Sigmoid colon (tissue), 7 donors: ENCODE results near the gene TEK. TPM values are rescaled to one million over a fixed set of nuclear protein-coding genes. Genes with fewer than 3 reads are reported as not detected.

ENCODE experiments used
- DNase-seq: peaks from one replicate; pipeline ENCODE4 v3.0.0-alpha.2; 2019
- H3K27ac ChIP-seq, 4 donors: fragments of 200-600 bp; sonication (generic); one replicate each; pipeline ENCODE4 v1.5.1; 2016 to 2019; ENCODE audit warnings: mild to moderate bottlenecking in 1 of 4
- H3K27me3 ChIP-seq, 3 donors: fragments of 200-600 bp; sonication (generic); one replicate each; pipeline ENCODE4 v1.5.1; 2019; ENCODE audit warnings: mild to moderate bottlenecking in 1 of 3
- H3K36me3 ChIP-seq, 4 donors: fragments of 200-600 bp; sonication (generic); one replicate each; pipeline ENCODE4 v1.5.1; 2016 to 2019
- H3K4me1 ChIP-seq, 4 donors: fragments of 200-600 bp; sonication (generic); one replicate each; pipeline ENCODE4 v1.5.1; 2017 to 2019
- H3K4me3 ChIP-seq, 4 donors: fragments of 200-600 bp; sonication (generic); one replicate each; pipeline ENCODE4 v1.5.1; 2017 to 2019; ENCODE audit warnings: mild to moderate bottlenecking in 2 of 4, moderate library complexity in 1 of 4
- H3K9me3 ChIP-seq, 4 donors: fragments of 200-600 bp in 3 of 4; sonication (generic) in 3 of 4; one replicate each; pipeline versions ENCODE4 v1.5.1 to v1.6.1; 2013 to 2019
- CTCF ChIP-seq, 4 experiments: fragments of 450-650 bp in 3 of 4; fragments of 200-600 bp in 1 of 4; IDR thresholded peaks; one replicate each; pipeline ENCODE4 v1.5.1; 2016 to 2019; ENCODE audit warnings: antibody characterized with exemption in 4 of 4, mild to moderate bottlenecking in 3 of 4, moderate library complexity in 2 of 4
- EP300 ChIP-seq, 4 donors: sonication (generic); formaldehyde crosslinking; IDR thresholded peaks; one replicate each; pipeline ENCODE4 v1.6.1; 2017; ENCODE audit warnings: antibody characterized with exemption in 4 of 4
- POLR2A ChIP-seq, 2 donors: fragments of 450-650 bp; IDR thresholded peaks; one replicate each; pipeline ENCODE4 v1.6.1; 2016; ENCODE audit warnings: antibody characterized with exemption in 2 of 2, mild to moderate bottlenecking in 2 of 2, moderate library complexity in 2 of 2
- POLR2AphosphoS5 ChIP-seq, 4 donors: sonication (generic); formaldehyde crosslinking; IDR thresholded peaks; one replicate each; pipeline ENCODE4 v1.6.1; 2017; ENCODE audit warnings: antibody characterized with exemption in 4 of 4
- WGBS, 2 donors: extraction: QIAGEN DNeasy Blood & Tissue Kit; methylation state at CpG; one replicate each; pipeline ENCODE4 v1.1.7; 2013; 5-methylcytosine and 5-hydroxymethylcytosine counted together
- intact Hi-C: fragments of 100-400 bp; cut with DNase I; formaldehyde crosslinking; loops from one replicate; pipeline ENCODE4 v1.15.1; 2023
- polyA plus RNA-seq, 3 donors: library from polyadenylated mRNA; stranded (reverse); fragments of 200-250 nt; gene quantifications; one replicate each; pipeline ENCODE4 v1.2.3, GENCODE V29; 2013
- total RNA-seq, 4 donors: library from RNA; depleted of rRNA; stranded (reverse); fragments of >200 nt; gene quantifications; one replicate each; pipeline ENCODE4 v1.1.0, GENCODE V29; 2016
- donor health status: healthy with polysubstance abuse.
- donor health status: Bipolar disorder and iron deficiency.
- donor health status: healthy.

The TEK gene
- total and polyA plus RNA-seq, 7 donors, result 0.23 to 11.1 (median 5.8) TPM

- Histone ChIP-seq H3K9me3 (no peaks in the 10 kb centered on the region), H3K27ac (no peak overlapping the region), H3K4me3 (no peak overlapping the region), H3K27me3 (no peaks in the 10 kb centered on the region), H3K4me1 (peaks cover 0 to 29% (median 17%) of the 10 kb centered on the region in 4 donors), H3K36me3 (no peaks in the 10 kb centered on the region)
- DNase-seq, result no peak
- intact Hi-C loops, result no loop called here
- no peak for TF ChIP-seq CTCF (IDR thresholded peaks at IDR 0.05)
- TF ChIP-seq EP300 (IDR thresholded peaks at IDR 0.05), result no peak
- TF ChIP-seq POLR2AphosphoS5 (IDR thresholded peaks at IDR 0.05), result no peak
- no peak for TF ChIP-seq POLR2A (IDR thresholded peaks at IDR 0.05)
Observed at GRCh38 chr9:27157097-27157496, 48.1 kb downstream of the TEK start.

DNA sequence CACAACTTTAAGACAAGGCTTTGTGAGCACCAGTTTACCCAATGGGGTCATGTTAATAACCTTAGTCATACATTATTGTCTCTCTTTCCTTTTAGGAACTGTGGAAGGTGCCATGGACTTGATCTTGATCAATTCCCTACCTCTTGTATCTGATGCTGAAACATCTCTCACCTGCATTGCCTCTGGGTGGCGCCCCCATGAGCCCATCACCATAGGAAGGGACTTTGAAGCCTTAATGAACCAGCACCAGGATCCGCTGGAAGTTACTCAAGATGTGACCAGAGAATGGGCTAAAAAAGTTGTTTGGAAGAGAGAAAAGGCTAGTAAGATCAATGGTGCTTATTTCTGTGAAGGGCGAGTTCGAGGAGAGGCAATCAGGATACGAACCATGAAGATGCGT, 48.7 kb downstream of the TEK start:
- intact Hi-C loops, result no loop called here
- H3K4me1 ChIP-seq, result peaks cover 0 to 27% (median 17%) of the 10 kb centered on the region in 4 donors
- no peak for DNase-seq
- no peaks in the 10 kb centered on the region for H3K27me3 ChIP-seq
- no peak overlapping the region for H3K4me3 ChIP-seq
- H3K9me3 ChIP-seq, result no peaks in the 10 kb centered on the region
- H3K27ac ChIP-seq, result no peak overlapping the region
- TF ChIP-seq POLR2A (IDR thresholded peaks at IDR 0.05), result no peak
- no peak for TF ChIP-seq POLR2AphosphoS5 (IDR thresholded peaks at IDR 0.05)
- no peak for TF ChIP-seq CTCF (IDR thresholded peaks at IDR 0.05)
- no peak for TF ChIP-seq EP300 (IDR thresholded peaks at IDR 0.05)
- no peaks in the 10 kb centered on the region for H3K36me3 ChIP-seq
- 94 to 95% methylated on average over 6 of the region's 6 CpGs for WGBS, 2 donors

GRCh38 chr9:27160636-27161035, 51.6 kb downstream of the TEK start:
- WGBS, 2 donors, result 79 to 80% methylated on average over 2 of the region's 2 CpGs
- H3K27me3 ChIP-seq, result no peaks in the 10 kb centered on the region
- H3K27ac ChIP-seq, result no peak overlapping the region
- DNase-seq, result no peak
- H3K4me3 ChIP-seq, result no peak overlapping the region
- H3K36me3 ChIP-seq, result no peaks in the 10 kb centered on the region
- H3K4me1 ChIP-seq, result peaks cover 0 to 21% (median 17%) of the 10 kb centered on the region in 4 donors
- intact Hi-C loops, result no loop called here
- no peaks in the 10 kb centered on the region for H3K9me3 ChIP-seq
- no peak for TF ChIP-seq POLR2A (IDR thresholded peaks at IDR 0.05)
- TF ChIP-seq POLR2AphosphoS5 (IDR thresholded peaks at IDR 0.05), result no peak
- no peak for TF ChIP-seq EP300 (IDR thresholded peaks at IDR 0.05)
- TF ChIP-seq CTCF (IDR thresholded peaks at IDR 0.05), result no peak

DNA sequence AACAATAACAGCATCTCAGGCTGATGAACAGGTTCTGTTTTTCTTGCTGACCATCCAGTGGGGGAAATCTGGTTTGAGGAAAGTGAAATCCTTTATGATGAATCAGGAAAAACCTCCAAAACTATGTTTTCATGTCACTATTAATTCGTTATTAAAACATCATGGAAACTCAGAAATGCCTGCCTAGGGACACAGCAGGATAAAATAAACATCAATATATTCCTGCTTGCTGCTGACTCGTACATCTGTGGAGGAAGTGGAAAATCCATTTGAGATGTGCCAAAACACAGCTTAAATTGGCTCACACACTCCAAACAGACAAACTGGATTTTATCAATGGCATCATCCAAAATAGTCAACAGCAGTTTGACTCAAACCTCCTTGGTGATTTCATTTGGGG, 53.0 kb downstream of the TEK start:
- Histone ChIP-seq H3K27me3 (no peaks in the 10 kb centered on the region), H3K4me1 (peaks cover 0 to 24% (median 19%) of the 10 kb centered on the region in 4 donors), H3K27ac (peak overlapping the region in 1 of 4 donors; percentile 1), H3K4me3 (no peak overlapping the region), H3K9me3 (no peaks in the 10 kb centered on the region), H3K36me3 (no peaks in the 10 kb centered on the region)
- WGBS, 2 donors, result 39 to 43% methylated on average over 2 of the region's 2 CpGs
- DNase-seq, result no peak
- intact Hi-C loops, result no loop called here
- TF ChIP-seq EP300 (IDR thresholded peaks at IDR 0.05) (no peak), POLR2AphosphoS5 (IDR thresholded peaks at IDR 0.05) (peak in 3 of 4 donors; percentile 19 to 57 (median 43))

- Histone ChIP-seq H3K4me3 (no peak overlapping the region), H3K27ac (no peak overlapping the region), H3K4me1 (peaks cover 0 to 24% (median 19%) of the 10 kb centered on the region in 4 donors), H3K9me3 (no peaks in the 10 kb centered on the region), H3K36me3 (no peaks in the 10 kb centered on the region), H3K27me3 (no peaks in the 10 kb centered on the region)
- intact Hi-C loops, result no loop called here
- WGBS, 2 donors, result 71 to 73% methylated on average over 3 of the region's 3 CpGs
- TF ChIP-seq POLR2A (IDR thresholded peaks at IDR 0.05), result no peak
- no peak for TF ChIP-seq POLR2AphosphoS5 (IDR thresholded peaks at IDR 0.05)
- no peak for TF ChIP-seq CTCF (IDR thresholded peaks at IDR 0.05)
- TF ChIP-seq EP300 (IDR thresholded peaks at IDR 0.05), result no peak
- DNase-seq, result no peak
Observed at GRCh38 chr9:27165068-27165467, 56.0 kb downstream of the TEK start.
